Activated T-cell treated with anti-CD3 and anti-CD28 coated beads, Interleukin-2, amount 50 U/mL, for 4 hours (primary cell): ENCODE measurements around the gene MAB21L4. TPM values are rescaled to one million over a fixed set of nuclear protein-coding genes. Genes with fewer than 3 reads are reported as not detected.

Experiments used
- ATAC-seq, 2 donors: fragments of 200-7000 bp; cut with Tn5 transposase; one replicate each; pipeline ENCODE4 v1.10.0; 2021
- DNase-seq: peaks from one replicate; pipeline ENCODE4 v3.0.0-alpha.2; 2020
- H3K27me3 Mint-ChIP-seq: one replicate; pipeline ENCODE4 v1.8.0; 2021; ENCODE audit warnings: low read depth, mixed read lengths
- H3K36me3 Mint-ChIP-seq: one replicate; pipeline ENCODE4 v1.8.0; 2022; ENCODE audit warnings: mixed read lengths; ENCODE audit not compliant: insufficient read depth
- H3K4me1 Mint-ChIP-seq: one replicate; pipeline ENCODE4 v1.8.0; 2021; ENCODE audit warnings: low read depth, mixed read lengths
- H3K4me3 Mint-ChIP-seq: one replicate; pipeline ENCODE4 v1.8.0; 2021; ENCODE audit warnings: mild to moderate bottlenecking, moderate library complexity, mixed read lengths
- H3K9me3 Mint-ChIP-seq: one replicate; pipeline ENCODE4 v1.8.0; 2021; ENCODE audit warnings: mixed read lengths
- total RNA-seq, 3 donors: library from RNA; stranded (reverse); gene quantifications; one replicate each; pipeline ENCODE4 v1.2.1, GENCODE V29; 2021

The MAB21L4 gene
- total RNA-seq, 3 donors from 2014 or later, result not detected

GRCh38 chr2:240928476-240929363 is 32.8 kb upstream of the MAB21L4 start:
- DNase-seq (peak; percentile 3), ATAC-seq (no peak)
- Mint-ChIP-seq H3K36me3 (no peaks in the 10 kb centered on the region), H3K4me1 (no peaks in the 10 kb centered on the region), H3K27me3 (peaks cover 4% of the 10 kb centered on the region), H3K4me3 (no peak overlapping the region), H3K9me3 (no peaks in the 10 kb centered on the region)

- H3K27me3 Mint-ChIP-seq, result peaks cover 4% of the 10 kb centered on the region
- H3K4me3 Mint-ChIP-seq, result no peak overlapping the region
- H3K36me3 Mint-ChIP-seq, result no peaks in the 10 kb centered on the region
- no peaks in the 10 kb centered on the region for H3K9me3 Mint-ChIP-seq
- ATAC-seq, result no peak
- no peak for DNase-seq
- no peaks in the 10 kb centered on the region for H3K4me1 Mint-ChIP-seq
Measured at GRCh38 chr2:240927390-240927781, 31.4 kb upstream of the MAB21L4 start.

- Mint-ChIP-seq H3K36me3 (no peaks in the 10 kb centered on the region), H3K4me1 (no peaks in the 10 kb centered on the region), H3K4me3 (no peak overlapping the region), H3K9me3 (no peaks in the 10 kb centered on the region), H3K27me3 (peaks cover 3% of the 10 kb centered on the region)
- DNase-seq (peak; percentile 3), ATAC-seq (no peak)
Measured at GRCh38 chr2:240926516-240927389, 30.8 kb upstream of the MAB21L4 start.

- Mint-ChIP-seq H3K9me3 (no peaks in the 10 kb centered on the region), H3K36me3 (no peaks in the 10 kb centered on the region), H3K4me1 (no peaks in the 10 kb centered on the region), H3K27me3 (no peaks in the 10 kb centered on the region), H3K4me3 (no peak overlapping the region)
- DNase-seq (peak; percentile 4), ATAC-seq (peak in 1 of 2 donors; percentile 16)
Measured at GRCh38 chr2:240925568-240926515, 29.9 kb upstream of the MAB21L4 start.

- H3K36me3 Mint-ChIP-seq, result no peaks in the 10 kb centered on the region
- no peaks in the 10 kb centered on the region for H3K4me1 Mint-ChIP-seq
- H3K27me3 Mint-ChIP-seq, result no peaks in the 10 kb centered on the region
- H3K4me3 Mint-ChIP-seq, result no peak overlapping the region
- DNase-seq, result peak; percentile 4
- no peak for ATAC-seq
- H3K9me3 Mint-ChIP-seq, result no peaks in the 10 kb centered on the region
Measured at GRCh38 chr2:240925191-240925567, 29.2 kb upstream of the MAB21L4 start.

GRCh38 chr2:240922982-240923537 is 27.1 kb upstream of the MAB21L4 start:
- H3K4me1 Mint-ChIP-seq, result no peaks in the 10 kb centered on the region
- no peaks in the 10 kb centered on the region for H3K9me3 Mint-ChIP-seq
- no peak for ATAC-seq
- H3K36me3 Mint-ChIP-seq, result no peaks in the 10 kb centered on the region
- H3K27me3 Mint-ChIP-seq, result no peaks in the 10 kb centered on the region
- H3K4me3 Mint-ChIP-seq, result no peak overlapping the region
- peak; percentile 2 for DNase-seq

GRCh38 chr2:240922245-240922981 is 26.5 kb upstream of the MAB21L4 start:
- no peak for ATAC-seq
- Mint-ChIP-seq H3K27me3 (peaks cover 3% of the 10 kb centered on the region), H3K9me3 (no peaks in the 10 kb centered on the region), H3K36me3 (no peaks in the 10 kb centered on the region), H3K4me3 (no peak overlapping the region), H3K4me1 (no peaks in the 10 kb centered on the region)
- peak; percentile 4 for DNase-seq

- H3K36me3 Mint-ChIP-seq, result no peaks in the 10 kb centered on the region
- no peaks in the 10 kb centered on the region for H3K4me1 Mint-ChIP-seq
- H3K9me3 Mint-ChIP-seq, result no peaks in the 10 kb centered on the region
- ATAC-seq (no peak), DNase-seq (peak; percentile 2)
- H3K27me3 Mint-ChIP-seq, result peaks cover 7% of the 10 kb centered on the region
- no peak overlapping the region for H3K4me3 Mint-ChIP-seq
Measured at GRCh38 chr2:240921995-240922244, 26.0 kb upstream of the MAB21L4 start.

GRCh38 chr2:240921311-240921994 is 25.5 kb upstream of the MAB21L4 start:
- Mint-ChIP-seq H3K36me3 (no peaks in the 10 kb centered on the region), H3K4me1 (no peaks in the 10 kb centered on the region), H3K27me3 (peaks cover 11% of the 10 kb centered on the region), H3K4me3 (no peak overlapping the region), H3K9me3 (no peaks in the 10 kb centered on the region)
- ATAC-seq (no peak), DNase-seq (no peak)

- Mint-ChIP-seq H3K4me1 (no peaks in the 10 kb centered on the region), H3K36me3 (no peaks in the 10 kb centered on the region), H3K27me3 (peaks cover 11% of the 10 kb centered on the region), H3K4me3 (no peak overlapping the region), H3K9me3 (no peaks in the 10 kb centered on the region)
- ATAC-seq, result no peak
- DNase-seq, result peak; percentile 2
Measured at GRCh38 chr2:240920783-240921231, 24.9 kb upstream of the MAB21L4 start.

- no peak for ATAC-seq
- Mint-ChIP-seq H3K4me1 (no peaks in the 10 kb centered on the region), H3K4me3 (no peak overlapping the region), H3K27me3 (peaks cover 15% of the 10 kb centered on the region), H3K9me3 (no peaks in the 10 kb centered on the region), H3K36me3 (no peaks in the 10 kb centered on the region)
- peak; percentile 3 for DNase-seq
Measured at GRCh38 chr2:240919786-240920782, 24.1 kb upstream of the MAB21L4 start.

GRCh38 chr2:240919161-240919781 is 23.3 kb upstream of the MAB21L4 start:
- H3K4me1 Mint-ChIP-seq, result no peaks in the 10 kb centered on the region
- no peaks in the 10 kb centered on the region for H3K9me3 Mint-ChIP-seq
- H3K27me3 Mint-ChIP-seq, result peaks cover 20% of the 10 kb centered on the region
- H3K4me3 Mint-ChIP-seq, result no peak overlapping the region
- DNase-seq (no peak), ATAC-seq (no peak)
- no peaks in the 10 kb centered on the region for H3K36me3 Mint-ChIP-seq
